H1 (cell line): Measurements from ENCODE around the gene CGRRF1. TPM values are rescaled to one million over a fixed set of nuclear protein-coding genes. Genes with fewer than 3 reads are reported as not detected.

Source experiments
- CBX5 ChIP-seq: fragments of 300-800, 300-1000 bp; sonication (generic); IDR thresholded peaks from 2 replicates; pipeline ENCODE4 v1.7.1; 2016; ENCODE audit warnings: antibody characterized with exemption, low read length, low read depth
- E2F6 ChIP-seq: IDR thresholded peaks from 2 replicates; pipeline ENCODE4 v1.6.1; 2012; ENCODE audit warnings: inconsistent platforms
- GABPA ChIP-seq: IDR thresholded peaks from 2 replicates; pipeline ENCODE4 v1.6.1; 2011; ENCODE audit warnings: mild to moderate bottlenecking, low read length, moderate library complexity, borderline replicate concordance; ENCODE audit not compliant: insufficient read depth
- KDM1A ChIP-seq: fragments of 200-600, 300-600 bp; sonication (generic); IDR thresholded peaks from 2 replicates; pipeline ENCODE4 v1.7.1; 2016; ENCODE audit warnings: mild to moderate bottlenecking, low read length, borderline replicate concordance
- KDM5A ChIP-seq: fragments of 200-600 bp; IDR thresholded peaks from 2 replicates; pipeline ENCODE4 v1.7.1; 2012; ENCODE audit warnings: mild to moderate bottlenecking, low read length, inconsistent platforms, mixed read lengths
- RBBP5 ChIP-seq: IDR thresholded peaks from 2 replicates; pipeline ENCODE4 v1.7.1; 2012; ENCODE audit warnings: low read depth, mild to moderate bottlenecking, inconsistent platforms, low read length, moderate library complexity, borderline replicate concordance
- RNF2 ChIP-seq: fragments of 200-900, 300-1000 bp; sonication (generic); IDR thresholded peaks from 2 replicates; pipeline ENCODE4 v1.7.1; 2016; ENCODE audit warnings: borderline replicate concordance, low read depth, mild to moderate bottlenecking, antibody characterized with exemption, low read length; ENCODE audit not compliant: poor library complexity, severe bottlenecking; ENCODE audit errors: missing control alignments
- TAF7 ChIP-seq: optimal IDR thresholded peaks from 2 replicates; pipeline ENCODE3; 2011; ENCODE audit warnings: low read depth, mild to moderate bottlenecking, inconsistent platforms, low read length, moderate library complexity, borderline replicate concordance
- polyA plus RNA-seq, 7 experiments: library from polyadenylated mRNA; depleted of rRNA in 3 of 7; stranded (reverse) in 5 of 7; unstranded in 2 of 7; fragments of >200 nt in 5 of 7; fragments of 200-250 nt in 2 of 7; gene quantifications; 1 replicate in 5 of 7; 2 replicates in 1 of 7; 4 replicates in 1 of 7; pipeline versions ENCODE4 v1.2.1 to v1.2.3, GENCODE V29; 2011 to 2013; ENCODE audit warnings: missing spikeins in 2 of 7, mixed read lengths in 2 of 7
- total RNA-seq: library from RNA; stranded (reverse); fragmentation: NEBNext Ultra II Directional; extraction: Animal tissue kit (Norgen Biotek cat#: 25700); gene quantifications from 2 replicates; pipeline ENCODE4 v1.2.1, GENCODE V29; 2021

The CGRRF1 gene
- total and polyA plus RNA-seq, 2 of the 8 experiments (the other 6 are each of a cell fraction or from before 2014, with no cell fraction given) = 7.4 to 20.2 TPM

DNA sequence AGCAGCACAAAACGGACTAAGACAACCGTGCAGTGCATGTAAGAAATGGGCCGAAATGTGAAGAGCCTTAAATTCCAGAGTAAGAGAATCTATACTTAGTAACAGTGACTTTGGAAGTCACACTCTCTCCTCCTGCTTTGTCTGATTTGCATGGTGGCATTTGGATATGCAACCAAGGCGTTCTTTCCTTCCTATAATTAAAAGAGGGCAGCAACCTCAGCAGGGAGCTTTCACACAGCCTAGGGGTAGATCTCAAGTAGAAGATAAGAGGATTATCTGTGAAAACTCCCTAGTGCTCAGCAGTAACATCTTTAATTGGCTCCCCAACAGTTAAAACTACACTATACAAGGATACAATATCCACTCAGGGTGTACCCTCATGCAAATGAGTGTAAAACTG lies 37.4 kb upstream of the CGRRF1 start (continued):
- TF ChIP-seq KDM5A (no peak), CBX5 (no peak), TAF7 (no peak), E2F6 (no peak), KDM1A (no peak), RBBP5 (no peak), RNF2 (no peak), GABPA (no peak)
